Measurements from ENCODE around the gene CDH22. TPM values are rescaled to one million over a fixed set of nuclear protein-coding genes. Genes with fewer than 3 reads are reported as not detected.

CDH22 gene
- total RNA-seq, 1 experiment from 2014 or later: not detected

- no TSS peak for BruUV-seq (replicated peaks)
- intact Hi-C loops (cut with micrococcal nuclease): no loop called here
- no peak overlapping the region for H3K27ac Mint-ChIP-seq (ENCODE audit: low read depth, unreplicated experiment)
- ChIA-PET CTCF (interaction anchor here (0.6 kb wide), 1 partner anchor 88 kb away, joined by 4 read pairs; no protein-coding TSS in a partner anchor), POLR2A (no interaction called here)
- no peak for DNase-seq (ENCODE audit: unreplicated experiment)
- no peaks in the 10 kb centered on the region for H3K36me3 Mint-ChIP-seq (ENCODE audit: insufficient read depth, unreplicated experiment)
- H3K9me3 Mint-ChIP-seq (ENCODE audit: unreplicated experiment): no peaks in the 10 kb centered on the region
- H3K27me3 Mint-ChIP-seq (ENCODE audit: insufficient read depth, unreplicated experiment): peaks cover 18% of the 10 kb centered on the region
- TF ChIP-seq CTCF (IDR thresholded peaks at IDR 0.05; ENCODE audit: unreplicated experiment): no peak
- H3K4me3 Mint-ChIP-seq (ENCODE audit: unreplicated experiment): no peak overlapping the region
- no peaks in the 10 kb centered on the region for H3K4me1 Mint-ChIP-seq (ENCODE audit: insufficient read depth, unreplicated experiment)
Observed at GRCh38 chr20:46195264-46196036, 112.8 kb downstream of the CDH22 start.

GRCh38 chr20:46194409-46194808 is 113.9 kb downstream of the CDH22 start:
- Mint-ChIP-seq H3K27me3 (ENCODE audit: insufficient read depth, unreplicated experiment) (peaks cover 18% of the 10 kb centered on the region), H3K36me3 (ENCODE audit: insufficient read depth, unreplicated experiment) (no peaks in the 10 kb centered on the region), H3K9me3 (ENCODE audit: unreplicated experiment) (no peaks in the 10 kb centered on the region), H3K27ac (ENCODE audit: low read depth, unreplicated experiment) (no peak overlapping the region), H3K4me1 (ENCODE audit: insufficient read depth, unreplicated experiment) (no peaks in the 10 kb centered on the region), H3K4me3 (ENCODE audit: unreplicated experiment) (no peak overlapping the region)
- intact Hi-C loops (cut with micrococcal nuclease): no loop called here
- no peak for DNase-seq (ENCODE audit: unreplicated experiment)
- CTCF ChIA-PET: interaction anchor here (0.6 kb wide), 1 partner anchor 61 kb away, joined by 3 read pairs; no protein-coding TSS in a partner anchor
- no peak for TF ChIP-seq CTCF (IDR thresholded peaks at IDR 0.05; ENCODE audit: unreplicated experiment)
- POLR2A ChIA-PET: no interaction called here
- BruUV-seq (replicated peaks): no TSS peak

GRCh38 chr20:46192376-46192944 is 115.8 kb downstream of the CDH22 start:
- no peak for TF ChIP-seq CTCF (IDR thresholded peaks at IDR 0.05; ENCODE audit: unreplicated experiment)
- BruUV-seq (replicated peaks): no TSS peak
- no peaks in the 10 kb centered on the region for H3K4me1 Mint-ChIP-seq (ENCODE audit: insufficient read depth, unreplicated experiment)
- POLR2A ChIA-PET: no interaction called here
- intact Hi-C loops (cut with micrococcal nuclease): no loop called here
- H3K36me3 Mint-ChIP-seq (ENCODE audit: insufficient read depth, unreplicated experiment): no peaks in the 10 kb centered on the region
- H3K9me3 Mint-ChIP-seq (ENCODE audit: unreplicated experiment): no peaks in the 10 kb centered on the region
- DNase-seq (ENCODE audit: unreplicated experiment): no peak
- no peak overlapping the region for H3K27ac Mint-ChIP-seq (ENCODE audit: low read depth, unreplicated experiment)
- H3K27me3 Mint-ChIP-seq (ENCODE audit: insufficient read depth, unreplicated experiment): no peaks in the 10 kb centered on the region
- no peak overlapping the region for H3K4me3 Mint-ChIP-seq (ENCODE audit: unreplicated experiment)
- CTCF ChIA-PET: no interaction called here

- H3K27me3 Mint-ChIP-seq (ENCODE audit: insufficient read depth, unreplicated experiment): peaks cover 2% of the 10 kb centered on the region
- no peaks in the 10 kb centered on the region for H3K9me3 Mint-ChIP-seq (ENCODE audit: unreplicated experiment)
- H3K27ac Mint-ChIP-seq (ENCODE audit: low read depth, unreplicated experiment): no peak overlapping the region
- no peak overlapping the region for H3K4me3 Mint-ChIP-seq (ENCODE audit: unreplicated experiment)
- no peak for TF ChIP-seq CTCF (IDR thresholded peaks at IDR 0.05; ENCODE audit: unreplicated experiment)
- intact Hi-C loops (cut with micrococcal nuclease): no loop called here
- H3K4me1 Mint-ChIP-seq (ENCODE audit: insufficient read depth, unreplicated experiment): no peaks in the 10 kb centered on the region
- no peak for DNase-seq (ENCODE audit: unreplicated experiment)
- H3K36me3 Mint-ChIP-seq (ENCODE audit: insufficient read depth, unreplicated experiment): no peaks in the 10 kb centered on the region
- POLR2A ChIA-PET: interaction anchor here (0.6 kb wide), 1 partner anchor 142 kb away, joined by 4 read pairs; no protein-coding TSS in a partner anchor
- BruUV-seq (replicated peaks): no TSS peak
- CTCF ChIA-PET: no interaction called here
Observed at GRCh38 chr20:46191611-46192010, 116.7 kb downstream of the CDH22 start.
